Activated CD8-positive, alpha-beta memory T cell treated with anti-CD3 and anti-CD28 coated beads, Interleukin-2, amount 10 ng/mL, durations not matched to agents 7 days and 5 days (primary cell): ENCODE results near the gene TMEM231. TPM values are rescaled to one million over a fixed set of nuclear protein-coding genes. Genes with fewer than 3 reads are reported as not detected.
"Not testable (repeated sequence)": the region's sequence is repeated elsewhere in the genome, so short reads cannot be mapped to it uniquely, and the experiment has no call there.

Source experiments
- ATAC-seq: fragments of 150-1000 bp; cut with Tn5 transposase; one replicate; pipeline ENCODE4 v1.10.0; 2021; ENCODE audit warnings: moderate library complexity
- CTCF ChIA-PET: fragments of 350-600 bp; sonication (Branson Sonifier 250); formaldehyde crosslinking; loops from one replicate; lab custom pipeline; 2021; ENCODE audit warnings: antibody characterized with exemption; lab: Charles Lee
- DNase-seq: peaks from one replicate; pipeline ENCODE4 v3.0.0-alpha.2; 2020
- H3K27ac Mint-ChIP-seq: one replicate; pipeline ENCODE4 v1.8.0; 2021; ENCODE audit warnings: mild to moderate bottlenecking, mixed read lengths
- H3K27me3 Mint-ChIP-seq: one replicate; pipeline ENCODE4 v1.8.0; 2021; ENCODE audit warnings: mixed read lengths
- H3K36me3 Mint-ChIP-seq: one replicate; pipeline ENCODE4 v1.8.0; 2021; ENCODE audit warnings: mild to moderate bottlenecking, mixed read lengths
- H3K4me1 Mint-ChIP-seq: one replicate; pipeline ENCODE4 v1.8.0; 2021; ENCODE audit warnings: mixed read lengths
- H3K4me3 Mint-ChIP-seq: one replicate; pipeline ENCODE4 v1.8.0; 2021; ENCODE audit warnings: mild to moderate bottlenecking, moderate library complexity, mixed read lengths
- H3K9me3 Mint-ChIP-seq: one replicate; pipeline ENCODE4 v1.8.0; 2022; ENCODE audit warnings: low read depth, mixed read lengths
- total RNA-seq, 2 experiments: library from RNA; stranded (reverse); gene quantifications; one replicate each; pipeline ENCODE4 v1.2.3, GENCODE V29; 2021

Gene TMEM231
- total RNA-seq, 2 experiments from 2014 or later, result 2.9 to 3.2 TPM

DNA sequence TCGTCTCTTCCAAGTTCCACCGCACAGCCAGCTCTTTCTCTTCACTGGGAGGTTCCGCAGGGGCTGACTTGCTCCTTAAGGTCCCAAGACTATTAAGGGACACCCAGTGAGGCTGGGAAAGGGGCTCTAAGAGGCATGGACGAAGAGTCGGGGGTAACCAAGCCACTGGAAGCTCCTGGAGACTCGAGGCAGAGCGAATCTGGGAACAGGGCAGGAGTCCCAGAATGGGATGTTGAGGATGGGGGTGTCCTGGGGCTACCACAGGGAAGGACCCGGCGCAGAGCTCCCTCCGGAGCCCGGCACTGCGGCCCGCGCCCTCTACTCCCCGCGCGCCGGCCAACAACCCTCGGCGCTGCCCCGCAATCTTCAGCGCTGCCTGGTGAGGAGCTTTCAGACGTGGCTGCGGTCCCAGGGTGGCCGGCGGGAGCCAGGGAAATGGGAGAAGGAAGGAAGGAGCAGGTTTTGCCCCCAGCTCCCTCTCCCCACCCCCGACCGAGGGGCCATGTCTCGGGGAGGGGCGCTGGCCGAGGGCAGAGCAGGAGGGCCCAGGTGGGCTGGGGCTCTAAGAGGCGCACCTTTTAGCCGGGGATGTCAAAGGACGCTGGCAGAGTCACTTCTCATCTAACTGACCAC is 20.7 kb downstream of the TMEM231 start:
- Mint-ChIP-seq H3K9me3 (no peaks in the 10 kb centered on the region), H3K27me3 (no peaks in the 10 kb centered on the region), H3K27ac (no peak overlapping the region), H3K4me1 (no peaks in the 10 kb centered on the region), H3K36me3 (no peaks in the 10 kb centered on the region), H3K4me3 (no peak overlapping the region)
- DNase-seq, result no peak
- CTCF ChIA-PET, result interaction anchor here (0.6 to 1.7 kb wide), 2 partner anchors 48 to 70 kb away, joined by 3 to 4 read pairs; partner anchors contain the start of gene TMEM170A
- no peak for ATAC-seq

DNA sequence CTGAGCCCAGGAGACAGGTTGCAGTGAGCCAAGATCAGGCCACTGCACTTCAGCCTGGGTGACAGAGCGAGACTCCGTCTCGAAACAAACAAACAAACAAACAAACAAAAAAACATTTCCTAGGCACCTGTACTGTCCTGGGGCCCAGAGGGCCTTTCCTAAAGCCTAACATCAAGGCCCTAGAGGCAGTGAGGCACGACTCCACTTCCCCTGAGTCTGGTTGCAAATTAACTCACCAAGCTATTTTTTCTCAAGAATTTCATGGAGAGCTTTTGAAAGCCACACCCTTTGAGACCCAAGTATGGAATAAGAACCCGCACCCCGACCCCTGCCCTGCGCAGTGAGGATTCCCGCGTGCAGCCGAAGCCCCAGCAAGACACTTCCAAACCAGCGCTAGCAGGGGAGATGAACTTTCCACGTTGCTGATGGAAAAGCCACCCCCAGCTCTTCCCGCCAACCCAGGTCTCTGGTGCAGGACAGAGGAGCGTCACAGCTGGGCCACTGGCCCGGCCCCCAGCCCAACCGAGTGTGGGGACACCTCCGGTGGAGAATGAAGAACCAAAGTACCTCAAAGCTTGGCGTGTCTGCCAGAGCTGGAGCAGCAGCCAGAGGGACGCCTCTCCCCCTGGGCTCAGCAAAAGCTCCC is 21.4 kb downstream of the TMEM231 start:
- no peak for ATAC-seq
- no peaks in the 10 kb centered on the region for H3K27me3 Mint-ChIP-seq
- H3K27ac Mint-ChIP-seq, result no peak overlapping the region
- no peaks in the 10 kb centered on the region for H3K9me3 Mint-ChIP-seq
- CTCF ChIA-PET, result interaction anchor here (0.6 to 1.7 kb wide), 2 partner anchors 47 to 69 kb away, joined by 3 to 4 read pairs; partner anchors contain the start of gene TMEM170A
- no peaks in the 10 kb centered on the region for H3K36me3 Mint-ChIP-seq
- DNase-seq, result no peak
- no peaks in the 10 kb centered on the region for H3K4me1 Mint-ChIP-seq
- no peak overlapping the region for H3K4me3 Mint-ChIP-seq

DNA sequence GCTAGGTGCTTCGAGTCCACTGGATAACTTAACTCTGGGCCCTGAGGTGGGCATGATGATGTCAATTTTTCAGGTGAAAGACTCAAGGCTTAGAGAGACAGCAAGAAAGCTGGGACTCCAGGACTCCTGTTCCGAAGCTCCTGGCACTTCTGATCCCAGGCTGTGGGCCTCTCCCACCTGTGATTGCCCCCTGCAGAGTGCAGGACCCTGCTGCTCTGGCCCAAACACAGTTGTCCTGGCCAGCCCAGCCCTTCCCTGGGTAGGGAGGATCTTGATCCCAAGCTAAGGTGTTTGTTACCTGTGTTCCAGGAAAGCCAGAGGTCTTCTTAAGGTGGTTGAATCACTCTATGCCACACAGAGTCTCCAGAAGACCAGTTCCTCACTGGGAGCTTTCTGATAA is 23.3 kb downstream of the TMEM231 start:
- no peak for ATAC-seq
- CTCF ChIA-PET, result interaction anchor here (1.4 kb wide), 1 partner anchor 68 kb away, joined by 3 read pairs; no protein-coding TSS in a partner anchor
- Mint-ChIP-seq H3K27ac (no peak overlapping the region), H3K27me3 (no peaks in the 10 kb centered on the region), H3K36me3 (no peaks in the 10 kb centered on the region), H3K9me3 (no peaks in the 10 kb centered on the region), H3K4me1 (no peaks in the 10 kb centered on the region), H3K4me3 (no peak overlapping the region)
- no peak for DNase-seq

DNA sequence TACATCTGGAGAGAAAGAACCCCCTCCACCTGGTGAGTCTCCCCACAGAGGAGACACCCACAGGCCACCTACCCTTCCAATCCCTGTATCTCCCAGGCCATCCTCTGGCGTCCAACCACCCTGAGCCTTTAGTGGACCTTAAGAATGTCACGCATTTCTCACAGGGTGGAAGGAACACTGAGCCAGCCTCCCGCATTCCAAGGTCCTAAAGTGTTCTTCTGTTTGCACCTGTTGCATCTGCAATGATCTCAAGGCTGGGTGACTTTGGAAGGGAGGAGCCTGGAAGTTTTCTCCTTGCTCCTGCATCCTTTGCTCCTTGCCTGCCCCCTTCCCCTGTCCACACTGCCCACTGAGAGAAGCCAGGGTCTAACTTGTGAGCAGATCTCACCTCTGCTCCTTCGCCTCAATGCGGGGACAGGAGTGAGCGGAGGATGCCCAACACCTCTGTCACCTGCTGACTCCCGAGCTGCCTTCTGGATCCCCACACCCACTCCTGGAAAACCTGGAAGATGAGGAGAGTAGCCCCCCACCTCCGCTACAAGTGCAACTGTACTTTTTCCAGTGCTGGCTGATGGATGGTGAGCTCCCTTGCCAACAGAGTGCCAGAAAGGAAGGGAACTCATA is 23.8 kb downstream of the TMEM231 start:
- CTCF ChIA-PET, result interaction anchor here (1.1 to 1.4 kb wide), 3 partner anchors 14 to 67 kb away, joined by 3 to 5 read pairs (median 3); no protein-coding TSS in a partner anchor
- H3K4me3 Mint-ChIP-seq, result no peak overlapping the region
- no peaks in the 10 kb centered on the region for H3K27me3 Mint-ChIP-seq
- ATAC-seq (no peak), DNase-seq (no peak)
- H3K4me1 Mint-ChIP-seq, result no peaks in the 10 kb centered on the region
- no peaks in the 10 kb centered on the region for H3K36me3 Mint-ChIP-seq
- H3K27ac Mint-ChIP-seq, result no peak overlapping the region
- no peaks in the 10 kb centered on the region for H3K9me3 Mint-ChIP-seq

DNA sequence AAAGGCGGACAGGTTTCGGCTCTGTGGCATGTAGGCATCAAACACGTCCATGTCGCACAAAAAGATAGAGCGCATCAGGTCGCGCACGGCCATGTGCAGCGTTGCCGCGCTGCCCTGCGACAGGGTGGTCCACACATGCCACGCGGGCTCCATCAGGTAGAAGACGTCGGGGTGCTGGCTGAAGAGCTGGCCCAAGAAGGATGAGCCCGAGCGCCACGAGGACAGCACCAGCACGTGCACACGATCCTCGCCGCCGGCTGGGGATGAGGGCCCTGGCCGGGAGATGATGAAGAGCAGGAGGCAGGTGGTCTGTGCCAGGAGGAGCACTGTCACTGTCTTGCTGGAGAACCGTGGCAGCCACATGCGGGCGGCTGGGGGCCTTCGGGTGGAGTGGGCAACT is 26.1 kb downstream of the TMEM231 start:
- Mint-ChIP-seq H3K4me3 (no peak overlapping the region), H3K9me3 (no peaks in the 10 kb centered on the region), H3K4me1 (no peaks in the 10 kb centered on the region), H3K27ac (no peak overlapping the region), H3K27me3 (no peaks in the 10 kb centered on the region), H3K36me3 (no peaks in the 10 kb centered on the region)
- CTCF ChIA-PET, result no interaction called here
- ATAC-seq, result no peak
- DNase-seq, result no peak

DNA sequence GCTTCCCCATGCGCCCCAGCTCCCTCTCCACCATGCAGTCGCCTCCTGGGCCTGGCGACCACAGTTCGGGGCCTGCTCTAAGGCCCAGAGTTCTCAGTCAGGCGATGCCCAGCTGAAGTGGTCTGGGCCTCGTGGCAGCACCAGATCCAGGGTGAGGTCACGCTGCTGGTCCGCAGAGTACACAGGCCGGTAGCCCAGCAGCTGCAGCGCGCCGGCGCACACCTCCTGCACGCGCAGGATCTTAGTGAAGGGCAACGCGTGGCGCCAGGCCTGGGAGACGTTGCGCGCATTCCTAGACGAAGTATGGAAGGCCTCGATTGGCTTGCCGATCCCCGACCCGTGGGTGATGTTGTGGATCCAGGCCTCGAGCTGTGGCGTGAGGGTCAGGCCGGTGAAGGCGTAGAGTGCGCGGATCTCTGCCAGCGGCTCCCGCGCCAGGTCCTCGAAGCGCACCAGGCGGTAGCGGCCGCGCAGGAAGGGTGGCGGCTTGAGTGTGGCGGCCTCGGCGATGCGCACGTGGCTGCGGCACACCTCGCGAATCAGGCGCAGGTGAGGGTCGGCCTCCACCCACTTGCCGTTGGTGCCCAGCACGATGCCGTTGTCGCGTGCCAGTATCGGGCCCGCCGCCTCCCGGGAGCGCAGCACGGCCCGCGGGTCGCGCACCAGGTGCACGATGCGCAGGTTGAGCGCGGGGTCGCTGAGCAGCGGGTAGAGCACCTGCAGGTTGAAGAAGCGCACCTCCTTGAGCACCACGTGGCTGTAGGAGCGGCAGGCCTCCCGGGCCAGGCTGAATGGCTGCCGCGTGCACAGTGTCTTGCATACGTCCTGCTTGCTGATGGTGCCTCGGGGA is 26.8 kb downstream of the TMEM231 start:
- H3K4me1 Mint-ChIP-seq, result no peaks in the 10 kb centered on the region
- ATAC-seq (no peak), DNase-seq (no peak)
- no peak overlapping the region for H3K4me3 Mint-ChIP-seq
- H3K27me3 Mint-ChIP-seq, result no peaks in the 10 kb centered on the region
- CTCF ChIA-PET, result interaction anchor here (2.5 kb wide), 1 partner anchor 12 kb away, joined by 9 read pairs; no protein-coding TSS in a partner anchor
- H3K36me3 Mint-ChIP-seq, result no peaks in the 10 kb centered on the region
- H3K9me3 Mint-ChIP-seq, result no peaks in the 10 kb centered on the region
- H3K27ac Mint-ChIP-seq, result no peak overlapping the region

DNA sequence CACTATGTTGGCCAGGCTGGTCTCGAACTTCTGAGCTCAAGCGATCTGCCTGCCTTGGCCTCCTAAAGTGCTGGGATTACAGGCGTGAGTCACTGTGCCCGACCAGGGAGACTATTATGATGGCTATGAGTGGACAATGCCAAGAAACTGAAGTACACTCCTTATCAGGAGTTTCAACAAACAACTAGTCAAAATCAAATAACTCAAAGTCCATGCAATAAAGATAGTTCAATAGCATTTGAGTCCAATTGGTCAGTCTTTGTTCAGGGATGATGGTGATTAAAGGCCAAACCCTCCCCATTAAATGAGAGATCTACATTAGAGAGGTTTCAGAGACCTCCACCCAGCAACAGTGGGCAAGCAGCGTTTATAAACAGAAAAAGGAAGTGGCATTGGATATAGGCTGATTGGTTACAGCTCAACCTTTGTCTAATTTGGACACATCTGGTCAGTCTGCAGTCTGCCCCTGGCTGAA is 28.2 kb downstream of the TMEM231 start:
- H3K4me3 Mint-ChIP-seq, result no peak overlapping the region
- no peaks in the 10 kb centered on the region for H3K4me1 Mint-ChIP-seq

DNA sequence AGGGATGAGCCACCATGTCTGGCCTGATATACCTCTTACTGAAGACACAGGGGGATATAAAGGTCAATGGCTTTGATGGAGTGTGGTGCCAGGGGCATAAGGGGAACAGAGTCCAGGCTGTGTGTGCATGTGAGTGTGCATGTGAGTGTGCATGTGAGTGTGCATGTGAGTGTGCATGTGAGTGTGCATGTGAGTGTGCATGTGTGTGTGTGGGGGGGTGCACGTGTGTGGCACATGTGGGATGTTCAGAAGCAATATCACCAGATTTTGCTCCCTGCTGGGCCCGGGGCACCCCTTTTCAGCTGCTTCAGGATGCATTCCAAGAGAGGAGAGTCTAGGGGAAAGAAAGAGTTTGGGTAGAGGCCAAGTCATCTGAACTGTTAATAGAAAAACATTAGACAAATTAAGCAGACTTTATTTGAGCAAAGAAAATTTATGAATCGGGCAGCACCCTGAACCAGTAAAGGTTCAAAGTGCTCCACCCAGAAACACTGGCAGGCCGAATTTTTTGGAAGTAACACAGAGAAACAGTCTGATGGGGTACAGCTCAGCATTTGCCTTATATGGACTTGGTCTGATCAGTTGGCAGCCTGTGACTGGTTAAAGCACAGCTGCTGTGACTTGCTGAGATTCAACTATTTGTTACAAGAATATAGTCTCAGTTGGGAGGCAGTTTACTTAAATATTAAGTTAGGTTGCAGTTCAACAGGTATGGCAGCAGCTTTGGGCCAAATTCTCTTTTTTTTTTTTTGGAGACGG is 29.8 kb downstream of the TMEM231 start:
- no peak for DNase-seq
- Mint-ChIP-seq H3K4me1 (no peaks in the 10 kb centered on the region), H3K9me3 (no peaks in the 10 kb centered on the region), H3K27ac (no peak overlapping the region), H3K36me3 (no peaks in the 10 kb centered on the region), H3K27me3 (no peaks in the 10 kb centered on the region), H3K4me3 (no peak overlapping the region)
- CTCF ChIA-PET, result no interaction called here
- ATAC-seq, result no peak

More for the DNA sequence above, 28.2 kb downstream of the TMEM231 start:
- CTCF ChIA-PET, result interaction anchor here (2.5 kb wide), 1 partner anchor 11 kb away, joined by 9 read pairs; no protein-coding TSS in a partner anchor
- Mint-ChIP-seq H3K36me3 (no peaks in the 10 kb centered on the region), H3K9me3 (no peaks in the 10 kb centered on the region), H3K27me3 (no peaks in the 10 kb centered on the region), H3K27ac (no peak overlapping the region)
- DNase-seq, result no peak
- no peak for ATAC-seq

DNA sequence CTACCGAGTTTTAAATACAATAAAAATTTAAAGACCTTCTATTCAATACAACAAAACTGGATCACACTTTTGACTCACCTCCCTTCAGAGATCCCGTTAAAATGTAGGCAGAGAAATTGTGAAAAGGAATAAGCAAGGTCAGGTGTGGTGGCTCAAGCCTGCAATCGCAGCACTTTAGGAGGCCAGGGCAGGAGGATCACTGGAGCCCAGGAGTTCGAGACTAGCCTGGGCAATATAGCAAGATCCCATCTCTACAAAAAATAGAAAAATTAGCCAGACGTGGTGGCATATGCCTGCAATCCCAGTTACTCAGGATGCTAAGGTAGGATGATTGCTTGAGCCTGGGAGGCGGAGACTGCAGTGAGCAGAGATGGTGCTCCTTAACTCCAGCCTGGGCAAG is 36.9 kb downstream of the TMEM231 start:
- CTCF ChIA-PET, result interaction anchor here (1.1 to 3.7 kb wide), 6 partner anchors 12 to 137 kb away, joined by 3 to 19 read pairs (median 4); partner anchors contain the start of gene GABARAPL2
- Mint-ChIP-seq H3K27me3 (peaks cover 4% of the 10 kb centered on the region), H3K4me3 (no peak overlapping the region)

DNA sequence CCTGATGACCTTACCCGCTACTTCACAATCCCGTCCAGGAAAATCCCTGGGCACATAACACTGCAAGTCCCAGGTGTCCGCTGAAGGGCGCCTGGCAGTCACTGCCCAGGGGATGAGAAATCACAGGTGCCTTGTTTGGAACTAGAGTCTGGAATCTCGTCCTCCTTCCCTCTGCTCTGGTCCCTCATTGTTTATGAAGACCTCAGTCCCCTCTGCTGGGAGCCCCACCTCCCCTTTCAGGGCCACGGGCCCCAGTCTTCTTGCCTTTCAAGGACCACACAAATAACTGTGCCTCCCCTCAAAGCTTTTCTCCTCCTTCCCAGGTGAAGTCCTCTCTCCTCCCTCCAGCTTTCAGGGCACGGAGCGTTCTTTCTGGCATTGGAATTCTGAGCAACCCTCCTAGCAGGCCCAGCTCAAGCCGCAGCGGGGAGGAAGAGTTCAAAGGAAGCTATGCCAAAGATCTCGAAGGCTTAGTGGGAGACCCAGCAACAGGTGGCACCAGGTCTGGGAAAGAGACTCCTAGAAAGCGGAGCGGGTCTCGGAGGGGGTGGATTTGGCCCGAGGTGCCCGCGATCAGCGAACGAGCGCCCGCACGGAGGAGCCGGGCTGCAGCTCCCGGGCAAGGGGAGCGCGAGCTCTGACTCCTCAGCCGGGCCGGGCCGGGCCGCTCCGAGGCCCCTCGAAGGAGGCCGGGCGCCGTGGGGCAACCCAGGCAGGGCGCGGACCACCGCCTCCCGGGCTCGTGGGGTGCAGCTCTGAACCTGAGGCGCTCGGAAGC is 39.7 kb downstream of the TMEM231 start:
- not testable (repeated sequence) for H3K9me3 Mint-ChIP-seq, H3K36me3 Mint-ChIP-seq, H3K4me1 Mint-ChIP-seq, H3K27me3 Mint-ChIP-seq
- Mint-ChIP-seq H3K4me3 (peak overlapping the region; percentile 86), H3K27ac (peak overlapping the region; percentile 29)
- peak; percentile 42 for DNase-seq
- ATAC-seq, result peak; percentile 35
- CTCF ChIA-PET, result interaction anchor here (0.8 to 3.7 kb wide), 35 partner anchors 9 to 317 kb away, joined by 3 to 24 read pairs (median 6); partner anchors contain the start of genes ADAT1, CFDP1, CHST6 and GABARAPL2

More for the DNA sequence above, 36.9 kb downstream of the TMEM231 start:
- no peak for ATAC-seq
- H3K36me3 Mint-ChIP-seq, result no peaks in the 10 kb centered on the region
- no peak overlapping the region for H3K27ac Mint-ChIP-seq
- H3K9me3 Mint-ChIP-seq, result no peaks in the 10 kb centered on the region
- no peak for DNase-seq
- H3K4me1 Mint-ChIP-seq, result peaks cover 9% of the 10 kb centered on the region

DNA sequence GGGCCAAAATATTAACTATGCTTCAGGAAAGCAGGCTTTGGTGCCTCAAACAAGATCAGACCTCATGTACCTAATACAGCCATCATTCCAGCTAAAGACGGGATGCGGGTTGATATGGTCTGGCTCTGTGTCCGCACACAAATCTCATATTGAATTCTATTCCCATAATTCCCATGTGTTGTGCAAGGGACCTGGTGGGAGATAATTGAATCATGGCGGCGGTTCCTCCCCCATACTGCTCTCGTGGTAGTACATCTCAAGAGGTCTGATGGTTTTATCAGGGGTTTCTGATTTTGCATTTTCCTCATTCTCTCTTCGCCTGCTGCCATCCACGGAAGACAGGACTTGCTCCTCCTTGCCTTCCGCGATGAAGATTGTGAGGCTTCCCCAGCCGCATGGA is 41.8 kb downstream of the TMEM231 start:
- no peaks in the 10 kb centered on the region for H3K9me3 Mint-ChIP-seq
- CTCF ChIA-PET, result interaction anchor here (3.7 kb wide), 1 partner anchor 49 kb away, joined by 24 read pairs; the partner anchor contains the start of gene TMEM170A
- H3K27ac Mint-ChIP-seq, result no peak overlapping the region
- H3K4me1 Mint-ChIP-seq, result peaks cover 9% of the 10 kb centered on the region
- no peak overlapping the region for H3K4me3 Mint-ChIP-seq
- DNase-seq (no peak), ATAC-seq (no peak)
- H3K27me3 Mint-ChIP-seq, result peaks cover 4% of the 10 kb centered on the region
- no peaks in the 10 kb centered on the region for H3K36me3 Mint-ChIP-seq
